ENCODE results near the gene MARCHF2.

The MARCHF2 gene

DNA sequence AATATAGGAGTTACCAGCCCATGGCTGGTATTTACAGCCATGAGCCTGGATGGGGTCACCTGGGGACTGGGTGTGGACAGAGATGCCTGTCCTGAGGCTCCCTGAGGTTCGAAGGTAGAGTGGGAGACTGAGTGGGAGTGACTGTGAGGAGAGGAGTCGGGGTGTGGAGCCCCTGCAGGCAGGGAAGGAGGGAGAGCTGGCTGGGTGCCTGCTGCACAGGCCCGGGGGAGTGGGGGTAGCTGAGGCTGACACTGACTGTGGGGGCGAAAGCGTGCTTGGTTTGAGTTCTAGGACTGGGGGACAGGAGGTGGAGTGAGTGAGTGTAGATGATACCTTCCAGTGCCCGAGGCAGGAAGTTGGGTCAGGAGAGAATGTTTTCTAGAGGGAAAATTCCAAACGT is 15.8 kb upstream of the MARCHF2 start:
- Histone ChIP-seq H3K79me2 (ENCODE audit: insufficient read depth, low read depth) (peaks cover 6% of the 10 kb centered on the region; the same call in 1 of the 2 replicates), H3K36me3 (ENCODE audit: insufficient read depth) (no peaks in the 10 kb centered on the region), H3K4me1 (ENCODE audit: low read depth, poor library complexity, severe bottlenecking) (no peaks in the 10 kb centered on the region), H3K4me2 (no peak overlapping the region), H3K27me3 (ENCODE audit: insufficient read depth, low read depth) (no peaks in the 10 kb centered on the region), H4K20me1 (ENCODE audit: insufficient read depth) (no peaks in the 10 kb centered on the region), H3K9ac (no peak overlapping the region), H3K4me3 (IDR thresholded peaks at IDR 0.05; ENCODE audit: insufficient read depth, low read depth, low read length) (no peak overlapping the region), H2AFZ (ENCODE audit: low read depth) (no peak overlapping the region), H3K27ac (no peak overlapping the region)
- TF ChIP-seq CTCF (conservative IDR thresholded peaks at IDR 0.05; ENCODE audit: low read depth, low read length), result no peak

DNA sequence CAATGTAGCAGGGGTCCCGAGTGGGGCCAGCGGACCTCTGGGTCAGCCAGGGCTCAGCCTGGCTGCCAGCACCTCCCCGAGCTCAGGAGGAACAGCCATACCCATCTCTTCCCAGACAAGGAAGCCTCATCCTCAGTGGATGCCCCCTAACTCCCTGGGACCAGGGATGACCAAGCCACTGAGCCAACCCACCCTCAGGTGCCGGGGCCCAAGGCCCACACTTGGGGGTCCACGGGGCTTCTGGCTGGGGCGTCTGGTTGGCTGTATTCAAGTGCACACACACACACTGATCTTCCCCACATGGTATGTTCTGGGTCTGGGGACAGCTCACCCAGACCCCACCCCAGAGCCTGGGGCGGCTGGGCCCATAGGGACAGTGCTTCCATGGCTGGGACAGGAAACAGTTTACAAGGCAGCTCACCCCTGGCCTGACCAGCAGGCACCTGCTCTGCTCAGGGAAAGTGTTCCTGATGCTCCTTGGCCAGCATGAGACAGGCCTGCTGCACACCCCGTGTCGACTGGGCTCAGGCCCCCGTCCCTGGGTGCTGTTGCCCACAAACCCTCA is 15.3 kb upstream of the MARCHF2 start:
- Histone ChIP-seq H3K4me2 (no peak overlapping the region), H3K27ac (no peak overlapping the region), H3K27me3 (ENCODE audit: insufficient read depth, low read depth) (no peaks in the 10 kb centered on the region)

GRCh38 chr19:8398311-8398771 is 14.8 kb upstream of the MARCHF2 start:
- H3K4me3 ChIP-seq (IDR thresholded peaks at IDR 0.05; ENCODE audit: insufficient read depth, low read depth, low read length), result no peak overlapping the region
- H3K36me3 ChIP-seq (ENCODE audit: insufficient read depth), result no peaks in the 10 kb centered on the region
- H3K4me2 ChIP-seq, result no peak overlapping the region
- H3K27me3 ChIP-seq (ENCODE audit: insufficient read depth, low read depth), result no peaks in the 10 kb centered on the region
- no peaks in the 10 kb centered on the region for H3K4me1 ChIP-seq (ENCODE audit: low read depth, poor library complexity, severe bottlenecking)
- H4K20me1 ChIP-seq (ENCODE audit: insufficient read depth), result no peaks in the 10 kb centered on the region
- H2AFZ ChIP-seq (ENCODE audit: low read depth), result no peak overlapping the region
- TF ChIP-seq CTCF (conservative IDR thresholded peaks at IDR 0.05; ENCODE audit: low read depth, low read length), result no peak
- H3K27ac ChIP-seq, result no peak overlapping the region
- H3K9ac ChIP-seq, result no peak overlapping the region
- no peaks in the 10 kb centered on the region; the same call in 1 of the 2 replicates for H3K79me2 ChIP-seq (ENCODE audit: insufficient read depth, low read depth)

More for the DNA sequence above, 15.3 kb upstream of the MARCHF2 start:
- TF ChIP-seq CTCF (conservative IDR thresholded peaks at IDR 0.05; ENCODE audit: low read depth, low read length), result no peak
- Histone ChIP-seq H3K36me3 (ENCODE audit: insufficient read depth) (no peaks in the 10 kb centered on the region), H3K79me2 (ENCODE audit: insufficient read depth, low read depth) (peaks cover 4% of the 10 kb centered on the region; the same call in 1 of the 2 replicates), H3K9ac (no peak overlapping the region), H3K4me3 (IDR thresholded peaks at IDR 0.05; ENCODE audit: insufficient read depth, low read depth, low read length) (no peak overlapping the region), H3K4me1 (ENCODE audit: low read depth, poor library complexity, severe bottlenecking) (no peaks in the 10 kb centered on the region), H2AFZ (ENCODE audit: low read depth) (no peak overlapping the region), H4K20me1 (ENCODE audit: insufficient read depth) (no peaks in the 10 kb centered on the region)

DNA sequence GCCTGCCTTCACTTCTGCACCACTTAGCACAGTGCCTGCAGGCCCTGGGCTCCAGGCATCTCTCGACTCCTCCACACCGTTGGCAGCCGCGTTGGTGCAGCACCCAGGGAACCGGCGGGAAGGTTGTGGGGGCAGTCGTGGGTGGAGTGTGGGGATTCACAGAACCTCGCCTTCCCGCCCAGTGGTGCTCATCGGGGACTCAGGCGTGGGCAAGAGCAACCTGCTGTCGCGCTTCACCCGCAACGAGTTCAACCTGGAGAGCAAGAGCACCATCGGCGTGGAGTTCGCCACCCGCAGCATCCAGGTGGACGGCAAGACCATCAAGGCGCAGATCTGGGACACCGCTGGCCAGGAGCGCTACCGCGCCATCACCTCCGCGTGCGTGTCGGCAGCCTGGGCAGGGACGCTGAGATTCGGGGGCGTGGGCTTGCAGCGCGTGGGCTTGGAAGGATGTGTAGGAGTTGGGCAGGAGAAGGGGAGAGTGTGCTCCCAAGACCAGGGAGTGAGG is 13.4 kb upstream of the MARCHF2 start:
- Histone ChIP-seq H3K79me2 (ENCODE audit: insufficient read depth, low read depth) (no peaks in the 10 kb centered on the region; the same call in 1 of the 2 replicates), H3K36me3 (ENCODE audit: insufficient read depth) (no peaks in the 10 kb centered on the region), H3K27me3 (ENCODE audit: insufficient read depth, low read depth) (no peaks in the 10 kb centered on the region), H3K4me2 (no peak overlapping the region), H3K9ac (no peak overlapping the region), H4K20me1 (ENCODE audit: insufficient read depth) (no peaks in the 10 kb centered on the region), H3K4me3 (IDR thresholded peaks at IDR 0.05; ENCODE audit: insufficient read depth, low read depth, low read length) (no peak overlapping the region), H3K4me1 (ENCODE audit: low read depth, poor library complexity, severe bottlenecking) (no peaks in the 10 kb centered on the region), H3K27ac (no peak overlapping the region), H2AFZ (ENCODE audit: low read depth) (no peak overlapping the region)
- no peak for TF ChIP-seq CTCF (conservative IDR thresholded peaks at IDR 0.05; ENCODE audit: low read depth, low read length)

Measured in KMS-11 (cell line).